AG09309 (cell line): ENCODE data around the gene COA3.

Source experiments
- DNase-seq: peaks from one replicate; pipeline ENCODE4 v3.0.0-alpha.2; 2010; ENCODE audit warnings: low read depth
- H3K4me3 ChIP-seq: 2 replicates; pipeline ENCODE4 v1.5.1; 2011; ENCODE audit warnings: mild to moderate bottlenecking, low read depth, low read length, moderate library complexity; ENCODE audit not compliant: control insufficient read depth
- TF ChIP-seq, protein P1 (sequence below): IDR thresholded peaks from 2 replicates; pipeline ENCODE4 v1.5.1; 2011; ENCODE audit warnings: mild to moderate bottlenecking, low read depth, low read length, inconsistent platforms; ENCODE audit not compliant: insufficient read depth, control insufficient read depth; ENCODE audit errors: missing control alignments

COA3 gene

DNA sequence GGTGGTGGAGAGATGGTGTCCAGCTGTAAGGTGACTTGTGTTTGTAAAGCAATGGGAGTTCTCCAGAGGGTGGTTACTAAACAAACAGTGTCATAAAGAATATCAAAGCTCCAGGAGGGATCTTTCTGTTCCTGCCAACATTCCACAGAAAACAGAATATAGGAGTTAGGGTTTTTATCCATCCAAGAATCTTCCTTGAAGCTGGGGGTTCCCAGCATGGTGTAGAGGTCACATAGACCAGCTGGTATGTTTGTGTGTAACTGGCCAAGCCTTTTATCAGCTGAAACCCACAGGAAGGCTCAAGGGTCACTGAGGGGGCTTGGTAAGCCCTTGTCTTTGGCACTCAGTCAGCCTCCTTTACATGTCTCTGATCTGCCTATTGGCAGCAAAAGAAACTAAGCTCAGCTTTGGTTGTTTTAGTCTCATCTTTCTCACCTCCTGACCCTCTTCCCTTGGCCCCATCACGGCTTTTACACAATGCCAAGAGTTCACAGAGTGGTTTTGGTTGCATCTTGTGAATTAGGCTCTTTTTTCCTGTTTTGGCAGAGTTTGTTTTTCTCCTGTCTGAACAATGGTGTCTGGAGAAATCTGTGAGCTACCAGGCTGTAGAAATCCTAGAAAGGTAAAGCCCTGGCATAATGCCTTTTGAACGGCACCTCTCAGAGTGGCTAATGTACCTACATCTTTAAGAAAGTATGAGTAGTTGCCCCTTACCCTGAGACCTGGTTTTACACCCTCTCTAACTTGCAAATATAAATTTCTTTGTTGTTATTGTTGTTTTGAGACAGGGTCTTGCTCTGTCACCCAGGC lies 4.8 kb upstream of the COA3 start:
- DNase-seq: no peak
- no peak overlapping the region for H3K4me3 ChIP-seq
- TF ChIP-seq, protein P1, sequence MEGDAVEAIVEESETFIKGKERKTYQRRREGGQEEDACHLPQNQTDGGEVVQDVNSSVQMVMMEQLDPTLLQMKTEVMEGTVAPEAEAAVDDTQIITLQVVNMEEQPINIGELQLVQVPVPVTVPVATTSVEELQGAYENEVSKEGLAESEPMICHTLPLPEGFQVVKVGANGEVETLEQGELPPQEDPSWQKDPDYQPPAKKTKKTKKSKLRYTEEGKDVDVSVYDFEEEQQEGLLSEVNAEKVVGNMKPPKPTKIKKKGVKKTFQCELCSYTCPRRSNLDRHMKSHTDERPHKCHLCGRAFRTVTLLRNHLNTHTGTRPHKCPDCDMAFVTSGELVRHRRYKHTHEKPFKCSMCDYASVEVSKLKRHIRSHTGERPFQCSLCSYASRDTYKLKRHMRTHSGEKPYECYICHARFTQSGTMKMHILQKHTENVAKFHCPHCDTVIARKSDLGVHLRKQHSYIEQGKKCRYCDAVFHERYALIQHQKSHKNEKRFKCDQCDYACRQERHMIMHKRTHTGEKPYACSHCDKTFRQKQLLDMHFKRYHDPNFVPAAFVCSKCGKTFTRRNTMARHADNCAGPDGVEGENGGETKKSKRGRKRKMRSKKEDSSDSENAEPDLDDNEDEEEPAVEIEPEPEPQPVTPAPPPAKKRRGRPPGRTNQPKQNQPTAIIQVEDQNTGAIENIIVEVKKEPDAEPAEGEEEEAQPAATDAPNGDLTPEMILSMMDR: no peak

DNA sequence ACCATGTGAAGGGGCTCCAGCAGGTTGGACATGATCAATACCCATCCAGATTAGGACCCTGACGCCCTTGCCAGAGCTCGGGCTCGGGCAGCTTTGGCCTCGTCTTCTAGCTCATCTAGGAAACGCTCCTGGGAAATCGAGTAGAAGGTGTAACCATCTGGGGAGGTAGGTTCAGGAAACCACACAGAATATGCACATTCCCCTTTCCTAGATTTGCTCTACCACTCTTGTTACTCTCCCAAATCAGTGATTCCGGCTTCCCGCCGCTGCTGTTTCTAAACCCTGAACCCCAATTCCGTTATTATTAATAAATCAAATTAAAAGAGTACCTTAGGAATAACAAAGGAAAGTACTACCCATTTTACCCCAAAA lies 507 bp downstream of the COA3 start:
- DNase-seq: no peak
- H3K4me3 ChIP-seq: peak overlapping the region; percentile 81
- TF ChIP-seq, protein P1: no peak

DNA sequence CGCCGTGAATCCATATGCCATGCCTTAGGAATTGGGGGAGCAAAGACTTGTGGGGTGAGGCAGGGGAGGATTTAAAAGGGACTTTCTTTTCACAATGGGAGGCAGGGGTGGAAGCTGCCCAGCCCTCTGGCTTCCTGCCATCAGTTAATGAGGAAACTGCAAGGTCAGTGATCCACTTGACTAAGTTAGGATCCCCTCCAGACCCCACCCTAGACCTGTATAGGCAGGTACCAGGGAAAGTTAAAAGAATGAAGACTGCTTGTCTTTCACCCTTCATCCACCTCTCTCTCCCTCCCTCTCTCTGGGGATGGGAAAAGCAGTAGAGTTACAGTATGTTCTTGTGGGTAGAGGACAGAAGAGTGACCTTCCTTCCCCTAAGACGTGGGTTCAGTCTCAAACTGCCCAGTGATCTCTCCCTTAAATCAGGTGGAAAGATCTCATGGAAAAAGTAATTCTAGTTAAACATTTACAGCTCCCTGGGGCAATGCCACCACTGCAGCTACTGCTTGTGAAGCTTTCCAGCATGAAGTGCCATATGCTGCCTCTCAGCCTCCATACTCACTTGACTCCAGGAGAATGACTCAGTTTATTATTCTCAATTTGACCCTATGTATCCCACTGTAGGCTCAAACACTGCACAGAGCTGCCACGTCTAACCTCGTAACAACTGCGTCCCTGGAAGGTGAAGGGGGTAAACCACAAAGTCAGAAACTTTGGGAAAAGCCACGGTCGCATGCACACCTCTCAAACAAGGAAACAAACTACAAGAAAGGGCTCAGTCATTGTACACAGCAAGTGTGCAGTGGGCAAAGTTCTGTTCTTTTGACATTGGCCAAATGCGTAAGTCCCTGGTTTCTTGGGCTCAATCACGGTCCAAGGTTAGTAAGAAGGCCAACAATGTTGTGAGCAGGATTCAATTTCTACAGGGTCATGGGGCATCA lies 1.2 kb downstream of the COA3 start:
- peak overlapping the region; percentile 81 for H3K4me3 ChIP-seq
- no peak for DNase-seq
- TF ChIP-seq, protein P1: no peak

DNA sequence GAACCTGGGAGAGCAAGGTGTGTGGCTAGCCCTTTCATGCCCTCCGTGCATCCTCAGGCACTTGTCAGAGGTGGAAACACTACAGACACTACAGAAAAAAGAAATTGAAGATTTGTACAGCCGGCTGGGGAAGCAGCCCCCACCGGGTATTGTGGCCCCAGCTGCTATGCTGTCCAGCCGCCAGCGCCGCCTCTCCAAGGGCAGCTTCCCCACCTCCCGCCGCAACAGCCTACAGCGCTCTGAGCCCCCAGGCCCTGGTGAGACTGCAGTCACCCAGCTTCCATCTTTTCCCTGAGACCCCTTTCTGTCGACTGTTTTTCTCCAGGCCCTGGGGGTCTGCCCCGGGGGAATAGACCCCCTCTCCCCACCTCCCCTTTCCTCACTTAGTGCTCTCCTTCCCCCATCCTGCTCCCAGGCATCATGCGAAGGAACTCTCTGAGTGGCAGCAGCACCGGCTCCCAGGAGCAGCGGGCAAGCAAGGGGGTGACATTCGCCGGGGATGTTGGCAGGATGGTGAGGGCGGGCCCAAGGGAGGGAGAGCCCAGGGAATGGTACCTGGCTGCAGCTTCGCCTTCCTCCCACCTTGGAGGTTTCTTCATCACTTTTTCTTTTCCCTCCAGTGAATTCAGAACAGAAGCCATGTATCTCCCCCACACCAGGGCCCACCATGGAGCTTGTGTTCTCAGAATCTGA lies 2.3 kb downstream of the COA3 start:
- H3K4me3 ChIP-seq: no peak overlapping the region
- DNase-seq: no peak
- TF ChIP-seq, protein P1: no peak

DNA sequence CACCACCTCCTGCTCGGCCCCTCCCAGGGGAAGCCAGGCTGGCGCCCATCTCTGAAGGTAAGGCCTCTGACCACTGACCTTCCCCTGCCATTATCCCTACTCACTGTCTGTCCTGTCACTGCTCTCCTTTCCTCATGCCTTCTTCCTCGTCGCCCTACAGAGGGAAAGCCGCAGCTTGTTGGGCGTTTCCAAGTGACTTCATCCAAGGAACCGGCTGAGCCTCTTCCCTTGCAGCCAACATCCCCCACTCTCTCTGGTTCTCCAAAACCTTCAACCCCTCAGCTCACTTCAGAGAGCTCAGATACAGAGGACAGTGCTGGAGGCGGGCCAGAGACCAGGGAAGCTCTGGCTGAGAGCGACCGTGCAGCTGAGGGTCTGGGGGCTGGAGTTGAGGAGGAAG lies 3.0 kb downstream of the COA3 start:
- TF ChIP-seq, protein P1: no peak
- H3K4me3 ChIP-seq: no peak overlapping the region
- no peak for DNase-seq

DNA sequence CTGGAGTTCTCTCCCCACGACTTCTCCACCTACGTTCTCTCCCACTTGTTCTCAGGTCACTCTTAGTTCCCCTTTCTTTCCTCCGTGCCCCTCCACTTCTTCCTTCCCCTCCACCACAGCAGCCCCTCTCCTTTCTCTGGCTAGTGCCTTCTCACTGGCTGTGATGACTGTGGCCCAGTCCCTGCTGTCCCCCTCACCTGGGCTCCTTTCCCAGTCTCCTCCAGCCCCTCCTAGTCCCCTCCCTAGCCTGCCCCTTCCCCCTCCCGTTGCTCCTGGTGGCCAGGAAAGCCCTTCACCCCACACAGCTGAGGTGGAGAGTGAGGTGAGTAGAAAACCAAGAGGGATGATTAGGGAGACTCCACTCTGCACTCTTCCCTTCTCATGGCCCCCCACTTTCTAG lies 3.4 kb downstream of the COA3 start:
- DNase-seq: no peak
- H3K4me3 ChIP-seq: no peak overlapping the region
- TF ChIP-seq, protein P1: no peak
